SU-DHL-6 (cell line): ENCODE results near the gene TM4SF1.

Experiments
- H2AFZ ChIP-seq: fragments of 200-600 bp; sonication (generic); 2 replicates; pipeline ENCODE4 v1.6.1; 2014; ENCODE audit warnings: low read depth, mild to moderate bottlenecking, moderate library complexity, mixed read lengths, antibody characterized with exemption, low read length; ENCODE audit not compliant: severe bottlenecking
- H3F3A ChIP-seq: fragments of 200-600 bp; shearing (Covaris generic); 2 replicates; pipeline ENCODE4 v1.6.0; 2016; ENCODE audit warnings: antibody characterized with exemption, mild to moderate bottlenecking; ENCODE audit not compliant: insufficient read depth
- H3K27ac ChIP-seq: fragments of 200-600 bp; sonication (generic); 2 replicates; pipeline ENCODE4 v1.5.1; 2016; ENCODE audit warnings: low read depth, mild to moderate bottlenecking, low read length, moderate library complexity, mixed read lengths
- H3K27me3 ChIP-seq: fragments of 200-600 bp; sonication (generic), shearing (Covaris generic); 2 replicates; pipeline ENCODE4 v1.6.0; 2014; ENCODE audit warnings: mild to moderate bottlenecking, low read length
- H3K36me3 ChIP-seq: fragments of 200-600 bp; sonication (generic); 2 replicates; pipeline ENCODE4 v1.6.1; 2014; ENCODE audit warnings: mild to moderate bottlenecking, low read length, mixed read lengths
- H3K4me2 ChIP-seq: fragments of 300-600, 200-600 bp; shearing (Covaris generic), sonication (generic); 2 replicates; pipeline ENCODE4 v1.6.0; 2014; ENCODE audit warnings: low read length, low read depth, mild to moderate bottlenecking; ENCODE audit not compliant: poor library complexity, severe bottlenecking
- H3K4me3 ChIP-seq: fragments of 200-600 bp; sonication (generic); 2 replicates; pipeline ENCODE4 v1.5.1; 2014; ENCODE audit warnings: antibody characterized with exemption, low read length, mild to moderate bottlenecking, mixed read lengths; ENCODE audit not compliant: insufficient read depth, poor library complexity, severe bottlenecking
- H3K79me2 ChIP-seq: fragments of 200-600 bp; sonication (generic); 2 replicates; pipeline ENCODE4 v1.6.1; 2014; ENCODE audit warnings: mild to moderate bottlenecking, low read length, moderate library complexity; ENCODE audit not compliant: insufficient read depth
- H3K9ac ChIP-seq: fragments of 200-600 bp; sonication (generic); 2 replicates; pipeline ENCODE4 v1.7.0; 2014; ENCODE audit warnings: mild to moderate bottlenecking, low read length
- H3K9me2 ChIP-seq: fragments of 200-600 bp; sonication (generic); replicated peaks from 2 replicates; pipeline ENCODE4 v1.6.1; 2014; ENCODE audit warnings: low read length; ENCODE audit not compliant: insufficient read depth
- H3K9me3 ChIP-seq: fragments of 200-600 bp; sonication (generic); 2 replicates; pipeline ENCODE4 v1.6.1; 2014; ENCODE audit warnings: low read length, mixed read lengths; ENCODE audit not compliant: insufficient read depth
- H4K20me1 ChIP-seq: fragments of 200-600 bp; sonication (generic); 2 replicates; pipeline ENCODE4 v1.6.1; 2014; ENCODE audit warnings: low read depth, mild to moderate bottlenecking, antibody characterized with exemption, low read length, moderate library complexity, mixed read lengths
- EZH2phosphoT487 ChIP-seq: fragments of 200-600 bp; sonication (generic), shearing (Covaris generic); conservative IDR thresholded peaks from 2 replicates; pipeline ENCODE4 v1.6.1; 2018; ENCODE audit warnings: mild to moderate bottlenecking, antibody characterized with exemption, low read length, moderate library complexity, mixed read lengths
- TF ChIP-seq, protein P1 (sequence below): fragments of 200-600 bp; sonication (generic); IDR thresholded peaks from one replicate; pipeline ENCODE4 v1.5.1; 2017; ENCODE audit warnings: antibody characterized with exemption, mild to moderate bottlenecking, low read length, moderate library complexity; ENCODE audit not compliant: insufficient read depth, poor library complexity, severe bottlenecking

The TM4SF1 gene

DNA sequence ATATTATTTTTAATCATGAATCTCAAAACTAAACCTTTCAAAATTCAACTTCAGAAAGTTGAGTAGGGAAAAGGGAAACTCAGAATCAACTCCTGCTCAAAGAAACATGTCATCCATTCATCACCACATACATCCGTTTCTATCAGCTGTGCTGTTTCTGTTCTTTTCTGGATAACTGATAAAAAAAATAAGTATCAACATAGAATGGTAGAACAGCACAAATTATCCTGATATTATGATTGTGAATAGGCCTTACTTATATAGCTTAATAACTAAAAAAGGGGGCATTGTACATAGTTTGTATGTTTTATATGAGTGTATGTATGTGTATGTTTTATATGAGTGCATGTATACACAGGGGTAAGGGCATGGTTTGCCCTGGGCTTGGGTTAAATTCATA, 3.1 kb downstream of the TM4SF1 start:
- H3K4me3 ChIP-seq = no peak overlapping the region
- H3K9ac ChIP-seq = no peak overlapping the region
- no peak overlapping the region for H2AFZ ChIP-seq
- no peaks in the 10 kb centered on the region for H3K79me2 ChIP-seq
- TF ChIP-seq, protein P1, sequence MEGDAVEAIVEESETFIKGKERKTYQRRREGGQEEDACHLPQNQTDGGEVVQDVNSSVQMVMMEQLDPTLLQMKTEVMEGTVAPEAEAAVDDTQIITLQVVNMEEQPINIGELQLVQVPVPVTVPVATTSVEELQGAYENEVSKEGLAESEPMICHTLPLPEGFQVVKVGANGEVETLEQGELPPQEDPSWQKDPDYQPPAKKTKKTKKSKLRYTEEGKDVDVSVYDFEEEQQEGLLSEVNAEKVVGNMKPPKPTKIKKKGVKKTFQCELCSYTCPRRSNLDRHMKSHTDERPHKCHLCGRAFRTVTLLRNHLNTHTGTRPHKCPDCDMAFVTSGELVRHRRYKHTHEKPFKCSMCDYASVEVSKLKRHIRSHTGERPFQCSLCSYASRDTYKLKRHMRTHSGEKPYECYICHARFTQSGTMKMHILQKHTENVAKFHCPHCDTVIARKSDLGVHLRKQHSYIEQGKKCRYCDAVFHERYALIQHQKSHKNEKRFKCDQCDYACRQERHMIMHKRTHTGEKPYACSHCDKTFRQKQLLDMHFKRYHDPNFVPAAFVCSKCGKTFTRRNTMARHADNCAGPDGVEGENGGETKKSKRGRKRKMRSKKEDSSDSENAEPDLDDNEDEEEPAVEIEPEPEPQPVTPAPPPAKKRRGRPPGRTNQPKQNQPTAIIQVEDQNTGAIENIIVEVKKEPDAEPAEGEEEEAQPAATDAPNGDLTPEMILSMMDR = no peak
- no peak for TF ChIP-seq EZH2phosphoT487
- no peaks in the 10 kb centered on the region for H4K20me1 ChIP-seq
- H3K4me2 ChIP-seq = no peak overlapping the region
- no peaks in the 10 kb centered on the region for H3K36me3 ChIP-seq
- no peaks in the 10 kb centered on the region for H3K9me3 ChIP-seq
- no peaks in the 10 kb centered on the region for H3K27me3 ChIP-seq
- no peak overlapping the region for H3K27ac ChIP-seq
- no peaks in the 10 kb centered on the region for H3K9me2 ChIP-seq
- no peaks in the 10 kb centered on the region for H3F3A ChIP-seq

DNA sequence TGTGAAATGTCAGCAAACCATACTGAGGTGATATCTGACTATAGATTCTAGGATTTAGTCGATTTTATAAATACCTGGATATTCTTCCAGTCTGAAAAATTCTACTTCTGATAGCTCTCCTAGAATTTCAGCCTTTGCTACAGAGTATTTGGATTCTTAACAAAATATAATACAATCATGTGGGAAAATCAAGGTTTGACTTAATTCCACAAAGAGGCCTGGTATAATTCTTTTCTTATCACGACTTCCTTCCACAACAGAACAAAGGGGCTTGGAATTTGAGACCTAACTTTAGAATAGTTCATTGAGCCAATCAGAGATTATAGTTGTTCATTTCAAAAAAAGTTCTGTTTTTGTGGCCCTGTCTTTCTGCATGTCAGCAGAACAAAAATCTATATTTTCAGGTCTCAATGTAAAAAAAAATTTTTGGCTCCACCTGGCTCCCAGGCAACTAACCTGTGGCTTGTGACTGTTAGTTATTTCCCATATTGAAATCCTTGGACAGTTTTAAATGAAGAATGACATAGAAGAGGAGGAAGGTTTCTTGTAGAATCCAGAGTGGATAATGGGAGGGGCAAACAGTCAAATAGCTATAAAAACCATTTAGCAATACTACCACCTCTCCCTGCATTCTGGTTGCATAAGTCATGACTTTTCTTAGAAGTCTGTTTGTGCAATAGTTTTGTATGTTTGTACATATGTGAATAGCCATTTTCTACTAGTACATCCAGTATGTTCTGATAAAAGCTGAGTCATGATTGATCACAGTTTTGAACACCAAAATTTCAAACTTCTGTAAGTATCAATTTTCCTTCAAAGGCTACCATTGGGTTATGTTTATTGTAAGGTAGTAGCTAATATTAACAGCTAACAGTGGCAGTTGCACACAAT, 4.0 kb downstream of the TM4SF1 start:
- Histone ChIP-seq H3K4me2 (no peak overlapping the region), H3K27me3 (no peaks in the 10 kb centered on the region), H3K79me2 (no peaks in the 10 kb centered on the region), H3K36me3 (no peaks in the 10 kb centered on the region), H3K9me3 (no peaks in the 10 kb centered on the region), H2AFZ (no peak overlapping the region), H3F3A (no peaks in the 10 kb centered on the region), H3K9ac (no peak overlapping the region), H4K20me1 (no peaks in the 10 kb centered on the region), H3K4me3 (no peak overlapping the region), H3K9me2 (no peaks in the 10 kb centered on the region), H3K27ac (no peak overlapping the region)
- TF ChIP-seq, protein P1 = no peak
- TF ChIP-seq EZH2phosphoT487 = no peak

DNA sequence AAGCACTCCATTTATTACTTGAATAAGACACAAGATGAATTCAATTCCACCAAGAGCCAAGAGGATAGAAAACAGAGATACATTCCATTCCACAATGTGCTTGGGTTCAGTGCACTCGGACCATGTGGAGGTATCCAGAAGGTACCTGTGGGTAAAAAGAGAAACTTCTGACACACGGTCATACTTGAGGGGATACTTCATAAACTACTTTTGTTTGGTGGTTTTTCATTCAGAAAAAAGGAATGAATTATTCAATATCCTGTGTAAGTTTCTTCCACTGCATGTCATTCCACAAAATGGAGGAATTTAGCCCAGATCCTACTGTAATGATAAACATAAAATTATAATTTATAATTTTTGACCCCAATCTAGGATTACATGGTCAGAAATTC, 5.7 kb downstream of the TM4SF1 start:
- no peaks in the 10 kb centered on the region for H3K36me3 ChIP-seq
- H4K20me1 ChIP-seq = no peaks in the 10 kb centered on the region
- no peak overlapping the region for H3K27ac ChIP-seq
- H3K79me2 ChIP-seq = no peaks in the 10 kb centered on the region
- no peak overlapping the region for H2AFZ ChIP-seq
- no peak for TF ChIP-seq EZH2phosphoT487
- TF ChIP-seq, protein P1 = no peak
- no peaks in the 10 kb centered on the region for H3F3A ChIP-seq
- H3K9me2 ChIP-seq = no peaks in the 10 kb centered on the region
- H3K9me3 ChIP-seq = no peaks in the 10 kb centered on the region
- H3K9ac ChIP-seq = no peak overlapping the region
- no peaks in the 10 kb centered on the region for H3K27me3 ChIP-seq
- no peak overlapping the region for H3K4me3 ChIP-seq
- H3K4me2 ChIP-seq = no peak overlapping the region
